Lower leg skin (tissue), 3 donors: ENCODE results near the gene TDRD1.

ENCODE experiments used
- CTCF ChIP-seq, 3 donors: fragments of 450-650 bp; IDR thresholded peaks; one replicate each; pipeline ENCODE4 v1.5.1; 2016; ENCODE audit warnings: antibody characterized with exemption in 3 of 3, mild to moderate bottlenecking in 3 of 3, moderate library complexity in 2 of 3
- POLR2A ChIP-seq, 2 donors: fragments of 450-650 bp; IDR thresholded peaks; one replicate each; pipeline ENCODE4 v1.6.1; 2016 to 2017; ENCODE audit warnings: antibody characterized with exemption in 2 of 2, mild to moderate bottlenecking in 1 of 2, moderate library complexity in 1 of 2

GRCh38 chr10:114142018-114142417 lies 37.1 kb upstream of the TDRD1 start:
- TF ChIP-seq CTCF (IDR thresholded peaks at IDR 0.05) (no peak), POLR2A (IDR thresholded peaks at IDR 0.05) (no peak)
